EL (cell line): ENCODE data around the gene GIPC3.

Experiments used
- DNase-seq: peaks from one replicate; pipeline ENCODE4 v3.0.0-alpha.2; 2016

Gene GIPC3

GRCh38 chr19:3641515-3642269 lies 56.4 kb downstream of the GIPC3 start:
- DNase-seq, result no peak

DNA sequence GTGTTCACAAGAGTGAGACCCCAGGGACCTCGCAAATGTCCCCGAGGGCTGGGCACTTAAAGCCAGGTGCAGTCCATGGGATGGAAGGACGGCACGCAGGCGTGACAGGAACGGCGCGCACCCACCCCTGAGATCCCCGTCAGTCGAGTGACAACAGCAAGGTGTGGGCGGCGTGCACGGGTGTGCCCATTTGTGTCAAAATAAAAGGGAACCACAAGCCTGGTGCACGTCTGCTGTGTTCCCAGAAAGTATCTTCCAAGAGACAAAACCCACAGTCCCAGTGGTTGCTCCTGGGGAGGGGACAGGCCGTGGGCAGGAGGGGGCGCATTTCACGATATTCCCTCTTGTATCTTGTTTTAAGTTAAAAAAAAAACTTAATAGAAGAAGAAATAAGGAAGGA lies 57.0 kb downstream of the GIPC3 start:
- DNase-seq, result no peak
